ENCODE data around the gene TREM1. TPM values are rescaled to one million over a fixed set of nuclear protein-coding genes. Genes with fewer than 3 reads are reported as not detected.

The TREM1 gene
- total and polyA plus RNA-seq, 4 donors, result 0.09 to 1.3 (median 0.38) TPM

GRCh38 chr6:41252401-41253169 is 33.9 kb downstream of the TREM1 start:
- Histone ChIP-seq H3K4me1 (ENCODE audit: control insufficient read depth in 4 of 4, insufficient read depth in 4 of 4, low read length in 3 of 4) (no peaks in the 10 kb centered on the region), H3K36me3 (ENCODE audit: control insufficient read depth in 4 of 4, insufficient read depth in 3 of 4, low read depth in 1 of 4, low read length in 3 of 4) (no peaks in the 10 kb centered on the region), H3K9me3 (ENCODE audit: control insufficient read depth in 4 of 4, low read length in 3 of 4) (peaks cover 0 to 3% (median 0%) of the 10 kb centered on the region in 4 donors), H3K27me3 (ENCODE audit: control insufficient read depth in 4 of 4, insufficient read depth in 4 of 4, low read length in 3 of 4) (no peaks in the 10 kb centered on the region), H3K27ac (ENCODE audit: low read depth in 1 of 2, low read length in 2 of 2) (no peak overlapping the region), H3K4me3 (ENCODE audit: low read depth in 1 of 3, low read length in 3 of 3) (no peak overlapping the region), H3K9ac (ENCODE audit: low read depth in 1 of 2, low read length in 2 of 2) (no peak overlapping the region)
- TF ChIP-seq JUND (IDR thresholded peaks at IDR 0.05), result no peak
- TF ChIP-seq HNF4G (IDR thresholded peaks at IDR 0.05), result no peak
- TF ChIP-seq HNF4A (conservative IDR thresholded peaks at IDR 0.05), result no peak
- TF ChIP-seq YY1 (IDR thresholded peaks at IDR 0.05), result no peak
- TF ChIP-seq, protein P1, sequence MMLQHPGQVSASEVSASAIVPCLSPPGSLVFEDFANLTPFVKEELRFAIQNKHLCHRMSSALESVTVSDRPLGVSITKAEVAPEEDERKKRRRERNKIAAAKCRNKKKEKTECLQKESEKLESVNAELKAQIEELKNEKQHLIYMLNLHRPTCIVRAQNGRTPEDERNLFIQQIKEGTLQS (IDR thresholded peaks at IDR 0.05), result no peak
- TF ChIP-seq RXRA (IDR thresholded peaks at IDR 0.05), result no peak
- TF ChIP-seq NR2F2 (IDR thresholded peaks at IDR 0.05), result no peak
- TF ChIP-seq CTCF (IDR thresholded peaks at IDR 0.05; ENCODE audit: low read depth, low read length, missing input control), result no peak
- TF ChIP-seq RAD21 (IDR thresholded peaks at IDR 0.05), result no peak
- no peak for TF ChIP-seq GABPA (IDR thresholded peaks at IDR 0.05 in 1 of 2, conservative IDR thresholded peaks at IDR 0.05 in 1 of 2)
- TF ChIP-seq FOXA2 (IDR thresholded peaks at IDR 0.05), result no peak
- TF ChIP-seq, protein P2, sequence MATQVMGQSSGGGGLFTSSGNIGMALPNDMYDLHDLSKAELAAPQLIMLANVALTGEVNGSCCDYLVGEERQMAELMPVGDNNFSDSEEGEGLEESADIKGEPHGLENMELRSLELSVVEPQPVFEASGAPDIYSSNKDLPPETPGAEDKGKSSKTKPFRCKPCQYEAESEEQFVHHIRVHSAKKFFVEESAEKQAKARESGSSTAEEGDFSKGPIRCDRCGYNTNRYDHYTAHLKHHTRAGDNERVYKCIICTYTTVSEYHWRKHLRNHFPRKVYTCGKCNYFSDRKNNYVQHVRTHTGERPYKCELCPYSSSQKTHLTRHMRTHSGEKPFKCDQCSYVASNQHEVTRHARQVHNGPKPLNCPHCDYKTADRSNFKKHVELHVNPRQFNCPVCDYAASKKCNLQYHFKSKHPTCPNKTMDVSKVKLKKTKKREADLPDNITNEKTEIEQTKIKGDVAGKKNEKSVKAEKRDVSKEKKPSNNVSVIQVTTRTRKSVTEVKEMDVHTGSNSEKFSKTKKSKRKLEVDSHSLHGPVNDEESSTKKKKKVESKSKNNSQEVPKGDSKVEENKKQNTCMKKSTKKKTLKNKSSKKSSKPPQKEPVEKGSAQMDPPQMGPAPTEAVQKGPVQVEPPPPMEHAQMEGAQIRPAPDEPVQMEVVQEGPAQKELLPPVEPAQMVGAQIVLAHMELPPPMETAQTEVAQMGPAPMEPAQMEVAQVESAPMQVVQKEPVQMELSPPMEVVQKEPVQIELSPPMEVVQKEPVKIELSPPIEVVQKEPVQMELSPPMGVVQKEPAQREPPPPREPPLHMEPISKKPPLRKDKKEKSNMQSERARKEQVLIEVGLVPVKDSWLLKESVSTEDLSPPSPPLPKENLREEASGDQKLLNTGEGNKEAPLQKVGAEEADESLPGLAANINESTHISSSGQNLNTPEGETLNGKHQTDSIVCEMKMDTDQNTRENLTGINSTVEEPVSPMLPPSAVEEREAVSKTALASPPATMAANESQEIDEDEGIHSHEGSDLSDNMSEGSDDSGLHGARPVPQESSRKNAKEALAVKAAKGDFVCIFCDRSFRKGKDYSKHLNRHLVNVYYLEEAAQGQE (IDR thresholded peaks at IDR 0.05), result no peak
- TF ChIP-seq, protein P3, sequence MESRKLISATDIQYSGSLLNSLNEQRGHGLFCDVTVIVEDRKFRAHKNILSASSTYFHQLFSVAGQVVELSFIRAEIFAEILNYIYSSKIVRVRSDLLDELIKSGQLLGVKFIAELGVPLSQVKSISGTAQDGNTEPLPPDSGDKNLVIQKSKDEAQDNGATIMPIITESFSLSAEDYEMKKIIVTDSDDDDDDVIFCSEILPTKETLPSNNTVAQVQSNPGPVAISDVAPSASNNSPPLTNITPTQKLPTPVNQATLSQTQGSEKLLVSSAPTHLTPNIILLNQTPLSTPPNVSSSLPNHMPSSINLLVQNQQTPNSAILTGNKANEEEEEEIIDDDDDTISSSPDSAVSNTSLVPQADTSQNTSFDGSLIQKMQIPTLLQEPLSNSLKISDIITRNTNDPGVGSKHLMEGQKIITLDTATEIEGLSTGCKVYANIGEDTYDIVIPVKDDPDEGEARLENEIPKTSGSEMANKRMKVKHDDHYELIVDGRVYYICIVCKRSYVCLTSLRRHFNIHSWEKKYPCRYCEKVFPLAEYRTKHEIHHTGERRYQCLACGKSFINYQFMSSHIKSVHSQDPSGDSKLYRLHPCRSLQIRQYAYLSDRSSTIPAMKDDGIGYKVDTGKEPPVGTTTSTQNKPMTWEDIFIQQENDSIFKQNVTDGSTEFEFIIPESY (IDR thresholded peaks at IDR 0.05), result no peak
- DNase-seq (ENCODE audit: low spot score), result no peak
- WGBS, result 41% methylated on average over 3 of the region's 3 CpGs

Data from liver (tissue), 9 donors.